Lower leg skin (tissue), 3 donors: ENCODE measurements around the gene FBN1.

Experiments
- CTCF ChIP-seq, 3 donors: fragments of 450-650 bp; IDR thresholded peaks; one replicate each; pipeline ENCODE4 v1.5.1; 2016; ENCODE audit warnings: antibody characterized with exemption in 3 of 3, mild to moderate bottlenecking in 3 of 3, moderate library complexity in 2 of 3
- POLR2A ChIP-seq, 2 donors: fragments of 450-650 bp; IDR thresholded peaks; one replicate each; pipeline ENCODE4 v1.6.1; 2016 to 2017; ENCODE audit warnings: antibody characterized with exemption in 2 of 2, mild to moderate bottlenecking in 1 of 2, moderate library complexity in 1 of 2

- TF ChIP-seq CTCF (IDR thresholded peaks at IDR 0.05) (no peak), POLR2A (IDR thresholded peaks at IDR 0.05) (no peak)
Observed at GRCh38 chr15:48536681-48537091, 108.8 kb downstream of the FBN1 start.
